Mesenchymal stem cell (in vitro differentiated cells and primary cell): ENCODE measurements around the gene SPRED2.

Experiments used
- DNase-seq: peaks from one replicate; pipeline ENCODE4 v3.0.0-alpha.2; 2013
- H2AFZ ChIP-seq: one replicate; pipeline ENCODE4 v1.6.1; 2013; ENCODE audit warnings: low read depth, mild to moderate bottlenecking, control low read depth, inconsistent platforms, low read length, moderate library complexity
- H2AK5ac ChIP-seq: 2 replicates; pipeline ENCODE4 v1.6.1; 2013; ENCODE audit warnings: low read length, moderate library complexity, mild to moderate bottlenecking, inconsistent platforms; ENCODE audit not compliant: severe bottlenecking
- H2BK120ac ChIP-seq: one replicate; pipeline ENCODE4 v1.6.1; 2013; ENCODE audit warnings: low read depth, mild to moderate bottlenecking, inconsistent platforms, low read length, moderate library complexity
- H2BK12ac ChIP-seq, 2 experiments: one replicate each; pipeline ENCODE4 v1.6.1; 2013; ENCODE audit warnings: inconsistent platforms in 2 of 2, low read length in 2 of 2, mild to moderate bottlenecking in 2 of 2, moderate library complexity in 2 of 2, control low read depth in 1 of 2
- H2BK15ac ChIP-seq: one replicate; pipeline ENCODE4 v1.6.1; 2013; ENCODE audit warnings: mild to moderate bottlenecking, low read depth, inconsistent platforms; ENCODE audit not compliant: poor library complexity, severe bottlenecking
- H2BK5ac ChIP-seq: 2 replicates; pipeline ENCODE4 v1.6.1; 2013; ENCODE audit warnings: low read depth, mild to moderate bottlenecking, low read length, control low read depth, inconsistent platforms; ENCODE audit not compliant: poor library complexity, severe bottlenecking
- H3K14ac ChIP-seq, 2 experiments: one replicate each; pipeline ENCODE4 v1.6.1; 2013; ENCODE audit warnings: inconsistent platforms in 2 of 2, low read length in 2 of 2, control low read depth in 1 of 2, mild to moderate bottlenecking in 1 of 2, moderate library complexity in 1 of 2
- H3K18ac ChIP-seq, 2 experiments: one replicate each; pipeline ENCODE4 v1.6.1; 2013; ENCODE audit warnings: inconsistent platforms in 2 of 2, low read length in 2 of 2, control low read depth in 1 of 2, low read depth in 1 of 2, mild to moderate bottlenecking in 1 of 2
- H3K23ac ChIP-seq, 2 experiments: one replicate each; pipeline ENCODE4 v1.6.1; 2013; ENCODE audit warnings: inconsistent platforms in 2 of 2, low read length in 2 of 2, mild to moderate bottlenecking in 2 of 2, moderate library complexity in 2 of 2, control low read depth in 1 of 2
- H3K27ac ChIP-seq: 2 replicates; pipeline ENCODE4 v1.5.1; 2013; ENCODE audit warnings: mild to moderate bottlenecking, moderate library complexity, low read length, control low read depth, inconsistent platforms; ENCODE audit not compliant: poor library complexity, severe bottlenecking
- H3K27me3 ChIP-seq, 2 experiments: 2 replicates each; pipeline versions ENCODE4 v1.6.1 to v1.7.0; 2013; ENCODE audit warnings: low read length in 2 of 2, mild to moderate bottlenecking in 2 of 2, moderate library complexity in 2 of 2, control low read depth in 1 of 2, inconsistent platforms in 1 of 2; ENCODE audit not compliant: control insufficient read depth in 1 of 2, insufficient read depth in 1 of 2
- H3K36me3 ChIP-seq, 2 experiments: 2 replicates each; pipeline versions ENCODE4 v1.6.1 to v1.7.0; 2013; ENCODE audit warnings: low read length in 2 of 2, control low read depth in 1 of 2, inconsistent platforms in 1 of 2, low read depth in 1 of 2, mild to moderate bottlenecking in 1 of 2; ENCODE audit not compliant: insufficient read depth in 2 of 2, control insufficient read depth in 1 of 2
- H3K4ac ChIP-seq, 2 experiments: one replicate each; pipeline ENCODE4 v1.6.1; 2013; ENCODE audit warnings: inconsistent platforms in 2 of 2, low read length in 2 of 2, mild to moderate bottlenecking in 2 of 2, moderate library complexity in 2 of 2, control low read depth in 1 of 2, low read depth in 1 of 2
- H3K4me1 ChIP-seq: 2 replicates; pipeline ENCODE4 v1.6.1; 2013; ENCODE audit warnings: low read depth, low read length, control low read depth; ENCODE audit not compliant: control insufficient read depth, insufficient read depth
- H3K4me2 ChIP-seq: 2 replicates; pipeline ENCODE4 v1.6.1; 2013; ENCODE audit warnings: low read length, mild to moderate bottlenecking, inconsistent platforms; ENCODE audit not compliant: poor library complexity, severe bottlenecking
- H3K4me3 ChIP-seq, 2 experiments: 2 replicates each; pipeline versions ENCODE4 v1.5.1 to v1.7.0; 2013; ENCODE audit warnings: low read length in 2 of 2, mild to moderate bottlenecking in 2 of 2, control low read depth in 1 of 2, low read depth in 1 of 2; ENCODE audit not compliant: insufficient read depth in 1 of 2
- H3K79me1 ChIP-seq: replicated peaks from 2 replicates; pipeline ENCODE4 v1.6.1; 2013; ENCODE audit warnings: mild to moderate bottlenecking, control low read depth, low read length, inconsistent platforms; ENCODE audit not compliant: poor library complexity, severe bottlenecking
- H3K9ac ChIP-seq: 2 replicates; pipeline ENCODE4 v1.7.0; 2013; ENCODE audit warnings: mild to moderate bottlenecking, low read length, moderate library complexity
- H3K9me3 ChIP-seq: 2 replicates; pipeline ENCODE4 v1.7.0; 2013; ENCODE audit warnings: mild to moderate bottlenecking, low read length; ENCODE audit not compliant: control insufficient read depth
- H4K8ac ChIP-seq: one replicate; pipeline ENCODE4 v1.6.1; 2013; ENCODE audit warnings: inconsistent platforms, mild to moderate bottlenecking, low read length, moderate library complexity
- H4K91ac ChIP-seq: one replicate; pipeline ENCODE4 v1.6.1; 2013; ENCODE audit warnings: mild to moderate bottlenecking, low read length, inconsistent platforms
- WGBS: methylation state at CpG from one replicate; pipeline ENCODE4 v1.1.7; 2013; ENCODE audit warnings: mixed read lengths; 5-methylcytosine and 5-hydroxymethylcytosine counted together

The SPRED2 gene

DNA sequence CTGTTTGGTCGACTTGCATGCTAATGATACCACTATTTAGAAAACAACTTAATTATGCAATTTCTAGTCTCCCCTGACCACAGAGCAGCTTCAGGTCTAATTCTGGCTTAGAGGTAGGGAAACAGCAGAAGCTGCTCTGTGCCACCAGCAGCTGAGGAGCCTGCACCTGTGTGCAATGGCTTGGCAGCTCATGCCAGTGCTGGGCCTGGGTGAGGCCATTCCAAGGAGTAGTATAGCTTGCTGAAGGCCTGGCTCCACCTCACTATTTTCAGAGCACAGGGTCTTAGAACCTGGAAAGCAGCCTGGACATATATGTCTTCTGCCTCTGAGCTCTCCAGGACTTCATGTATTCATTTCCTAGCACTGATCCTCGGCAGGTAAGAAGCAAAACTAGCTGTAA, 62.8 kb downstream of the SPRED2 start:
- 97% methylated on average over 1 of the region's 2 CpGs for WGBS
- Histone ChIP-seq H2BK12ac (no peak overlapping the region), H3K4me1 (peaks cover 4% of the 10 kb centered on the region), H3K23ac (no peak overlapping the region), H3K79me1 (peaks cover 10% of the 10 kb centered on the region), H3K36me3 (peaks cover 0 to 6% of the 10 kb centered on the region in 2 experiments), H4K8ac (peak overlapping the region; percentile 7), H3K27ac (no peak overlapping the region), H4K91ac (no peak overlapping the region), H3K4ac (no peak overlapping the region), H3K9me3 (no peaks in the 10 kb centered on the region), H2AK5ac (no peak overlapping the region), H3K14ac (no peak overlapping the region), H2BK15ac (no peak overlapping the region), H3K4me2 (no peak overlapping the region), H3K27me3 (no peaks in the 10 kb centered on the region), H3K4me3 (no peak overlapping the region), H2BK5ac (no peak overlapping the region), H2AFZ (no peak overlapping the region), H3K18ac (peak overlapping the region; percentile 7 to 63), H3K9ac (no peak overlapping the region), H2BK120ac (no peak overlapping the region)
- no peak for DNase-seq

DNA sequence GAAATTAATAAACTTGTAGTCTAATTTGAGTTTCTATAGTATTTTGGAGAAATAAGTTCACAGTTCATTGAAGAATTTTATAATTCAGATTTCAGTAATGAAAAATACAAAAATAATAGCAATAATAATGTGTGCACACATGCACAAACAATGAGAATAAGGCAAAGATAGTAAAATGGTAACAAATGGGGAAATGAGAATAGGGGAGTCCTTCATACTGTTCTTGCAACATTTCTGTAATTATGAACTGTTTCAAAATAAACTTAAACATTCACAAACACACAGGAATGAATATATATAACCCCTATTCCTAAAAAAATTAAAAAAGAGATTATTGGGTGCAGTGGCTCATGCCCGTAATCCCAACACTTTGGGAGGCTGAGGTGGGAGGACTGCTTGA, 63.9 kb downstream of the SPRED2 start:
- Histone ChIP-seq H2BK5ac (no peak overlapping the region), H3K4ac (no peak overlapping the region), H3K18ac (no peak overlapping the region), H3K4me2 (no peak overlapping the region), H3K23ac (no peak overlapping the region), H2BK15ac (no peak overlapping the region), H2AK5ac (no peak overlapping the region), H3K27me3 (no peaks in the 10 kb centered on the region), H3K9me3 (no peaks in the 10 kb centered on the region), H3K14ac (no peak overlapping the region), H2BK120ac (no peak overlapping the region), H3K4me1 (peaks cover 5% of the 10 kb centered on the region), H3K79me1 (peaks cover 10% of the 10 kb centered on the region), H4K91ac (no peak overlapping the region), H2BK12ac (no peak overlapping the region), H2AFZ (no peak overlapping the region), H3K36me3 (peaks cover 0 to 5% of the 10 kb centered on the region in 2 experiments), H3K9ac (no peak overlapping the region), H3K4me3 (no peak overlapping the region), H3K27ac (no peak overlapping the region), H4K8ac (no peak overlapping the region)
- no peak for DNase-seq
- 100% methylated on average over 1 of the region's 1 CpG for WGBS

DNA sequence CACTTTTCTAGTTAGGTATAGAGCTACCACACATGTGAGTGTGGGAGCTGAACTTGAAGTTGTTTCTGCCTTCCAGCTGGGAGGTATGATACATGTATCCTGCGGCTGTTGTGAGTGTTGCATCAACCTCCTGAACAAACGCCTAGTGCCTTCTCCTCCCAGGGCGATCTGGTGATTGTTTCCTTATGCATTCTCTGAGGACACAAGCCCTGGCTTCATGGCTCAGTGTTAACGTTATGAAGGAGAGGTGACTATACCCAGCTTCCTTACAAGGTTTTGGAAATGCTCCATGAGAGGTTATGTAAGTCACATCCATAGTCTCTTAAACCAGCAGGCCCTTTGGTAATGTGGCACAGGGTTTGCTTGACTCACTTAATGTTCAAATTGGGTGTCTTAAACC, 64.9 kb downstream of the SPRED2 start:
- Histone ChIP-seq H3K27ac (peak overlapping the region; percentile 58), H3K4me3 (no peak overlapping the region), H3K14ac (no peak overlapping the region), H3K4me2 (no peak overlapping the region), H2AFZ (no peak overlapping the region), H2BK5ac (no peak overlapping the region), H2BK120ac (no peak overlapping the region), H2BK15ac (no peak overlapping the region), H3K23ac (no peak overlapping the region), H3K27me3 (no peaks in the 10 kb centered on the region), H4K91ac (no peak overlapping the region), H2AK5ac (no peak overlapping the region), H3K9ac (peak overlapping the region; percentile 64), H3K36me3 (no peaks in the 10 kb centered on the region), H3K79me1 (peaks cover 9% of the 10 kb centered on the region), H3K9me3 (no peaks in the 10 kb centered on the region), H4K8ac (no peak overlapping the region), H3K4ac (no peak overlapping the region), H2BK12ac (no peak overlapping the region), H3K4me1 (peaks cover 6% of the 10 kb centered on the region), H3K18ac (no peak overlapping the region)
- peak; percentile 96 for DNase-seq
- WGBS = 0% methylated on average over 3 of the region's 4 CpGs

DNA sequence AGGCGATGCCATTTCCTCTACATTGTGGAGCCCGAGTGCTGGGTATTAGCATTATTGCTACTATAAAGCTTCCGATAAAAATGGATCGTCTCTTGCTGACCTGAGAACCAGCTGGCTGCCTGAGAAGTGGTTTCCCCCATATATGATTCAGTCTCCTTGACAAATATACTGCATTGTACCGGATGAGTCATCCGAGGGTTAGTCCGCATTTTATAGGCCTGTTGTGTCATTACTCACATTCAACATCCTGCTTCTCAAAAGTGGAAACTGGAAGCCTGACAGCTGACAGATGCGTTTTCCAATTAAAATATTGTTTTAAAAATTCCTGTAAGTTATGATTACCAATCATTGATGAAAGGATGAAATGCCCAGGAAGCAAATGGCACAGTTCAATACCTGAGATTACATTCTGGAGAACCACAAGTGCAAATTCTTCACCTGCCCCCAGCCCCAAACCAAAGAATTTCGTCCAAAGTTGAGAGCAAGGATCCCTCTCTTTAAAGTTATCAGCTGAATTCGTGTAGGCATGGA, 65.7 kb downstream of the SPRED2 start:
- Histone ChIP-seq H3K9ac (peak overlapping the region; percentile 64), H3K79me1 (peaks cover 5% of the 10 kb centered on the region), H3K36me3 (no peaks in the 10 kb centered on the region), H3K18ac (no peak overlapping the region), H3K4me3 (peak overlapping the region in 1 of 2 experiments; percentile 76), H2BK120ac (peak overlapping the region; percentile 55), H3K4ac (peak overlapping the region in 1 of 2 experiments; percentile 35), H3K14ac (no peak overlapping the region), H4K91ac (no peak overlapping the region), H3K4me1 (peaks cover 7% of the 10 kb centered on the region), H4K8ac (peak overlapping the region; percentile 57), H2AFZ (no peak overlapping the region), H2BK12ac (peak overlapping the region; percentile 68 to 90), H3K23ac (no peak overlapping the region), H2AK5ac (peak overlapping the region; percentile 59), H2BK5ac (no peak overlapping the region), H3K4me2 (peak overlapping the region; percentile 57), H3K9me3 (no peaks in the 10 kb centered on the region), H3K27ac (peak overlapping the region; percentile 89), H2BK15ac (no peak overlapping the region), H3K27me3 (no peaks in the 10 kb centered on the region)
- DNase-seq = peak; percentile 97
- WGBS = 1% methylated on average over 9 of the region's 10 CpGs
